HG03280 (cell line): ENCODE measurements around the gene ABTB2.

ENCODE experiments used
- ATAC-seq: cut with Tn5 transposase; IDR thresholded peaks from one replicate; pipeline ENCODE4 v1.9.1; 2021; ENCODE audit warnings: mild to moderate bottlenecking, moderate library complexity; ENCODE audit not compliant: unreplicated experiment

Gene ABTB2

GRCh38 chr11:34317666-34318065 is 40.1 kb downstream of the ABTB2 start:
- no peak for ATAC-seq

DNA sequence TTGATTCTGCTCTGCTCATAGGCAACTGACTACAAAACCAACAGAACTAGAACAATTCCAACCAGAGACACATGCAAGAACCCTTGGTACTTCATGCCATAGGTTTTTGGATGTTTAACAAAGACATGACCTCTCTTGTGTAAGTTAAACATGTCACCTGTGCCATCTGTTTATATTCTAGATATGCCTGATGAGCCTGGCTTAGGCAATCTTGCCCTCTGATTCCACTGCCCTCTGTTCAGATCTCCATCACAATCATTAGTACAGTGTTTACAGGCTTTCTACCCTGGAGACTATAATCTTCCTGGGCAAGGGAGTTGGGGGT is 40.8 kb downstream of the ABTB2 start:
- ATAC-seq, result no peak

DNA sequence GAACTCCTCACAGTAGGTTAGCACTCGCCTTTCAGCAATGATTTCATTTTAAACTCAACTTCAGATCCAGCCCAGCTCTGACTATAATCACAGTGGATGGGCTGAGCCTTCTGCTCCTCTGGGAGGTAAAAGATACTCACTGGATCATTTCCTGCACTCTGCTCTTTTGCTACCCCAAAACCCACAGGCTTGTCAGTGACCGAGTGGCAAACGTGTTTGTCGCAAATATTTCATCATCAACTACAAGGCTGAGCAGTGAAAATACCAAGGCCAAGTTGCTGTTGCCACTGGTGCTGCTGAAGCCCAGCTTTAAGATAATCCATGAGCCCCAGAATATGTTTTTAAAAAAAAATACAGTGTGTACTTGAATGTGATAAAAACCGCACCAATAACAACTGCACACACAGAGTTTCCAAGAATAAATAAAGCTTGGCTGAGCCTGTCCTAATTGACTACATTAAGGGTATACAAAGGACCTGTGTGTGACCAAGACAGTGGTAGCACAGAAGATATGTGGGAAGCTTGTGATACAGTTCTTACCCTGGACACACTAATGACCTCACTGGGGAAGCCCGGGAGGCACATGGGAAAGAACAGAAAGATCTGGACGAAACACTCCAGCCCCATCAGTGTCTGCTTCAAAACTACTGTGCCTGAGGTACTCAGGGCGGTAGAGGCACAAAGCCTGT is 41.3 kb downstream of the ABTB2 start:
- no peak for ATAC-seq

GRCh38 chr11:34315394-34315793 is 42.4 kb downstream of the ABTB2 start:
- ATAC-seq, result no peak

- no peak for ATAC-seq
These were observed 42.9 kb downstream of the ABTB2 start for GRCh38 chr11:34314936-34315335.

DNA sequence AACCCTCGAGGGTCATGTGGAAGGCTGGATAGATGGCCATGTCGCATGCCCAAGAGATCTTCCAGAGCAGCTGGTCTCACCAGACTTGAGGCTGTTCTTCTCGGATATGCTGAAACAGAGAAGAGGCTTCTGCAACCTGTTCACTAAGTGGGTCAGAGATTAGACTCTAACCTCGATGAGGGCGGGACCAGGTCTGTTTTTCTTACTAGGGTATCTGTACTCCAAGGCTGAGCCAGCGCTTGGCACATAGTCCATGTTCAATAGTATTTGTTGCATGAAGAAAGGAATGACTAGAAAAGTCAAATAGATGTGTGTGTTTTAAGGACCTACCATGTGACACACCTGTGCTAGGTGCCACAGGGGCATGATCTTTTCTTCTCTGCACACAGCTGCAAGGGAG is 43.6 kb downstream of the ABTB2 start:
- ATAC-seq, result no peak

DNA sequence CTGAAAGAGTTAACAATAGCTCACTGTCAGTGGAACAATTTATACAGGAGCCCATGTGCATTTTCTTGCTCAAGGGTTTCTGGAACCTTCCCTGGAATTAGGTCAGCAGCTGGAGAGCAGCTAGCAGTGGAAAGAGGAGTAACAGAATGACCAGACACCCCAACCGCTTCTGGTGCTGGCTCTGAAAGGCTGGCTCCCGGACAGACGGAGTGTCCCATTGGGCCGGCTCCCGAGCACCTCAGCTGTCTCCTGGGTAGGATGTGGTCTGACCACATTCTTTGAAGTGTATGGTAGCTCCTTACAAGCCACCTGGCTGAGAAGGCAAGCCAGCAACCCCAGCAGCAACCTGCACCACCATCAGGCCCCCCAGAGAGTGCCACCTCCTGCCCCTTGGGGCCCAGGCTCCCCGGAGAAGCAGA is 44.7 kb downstream of the ABTB2 start:
- ATAC-seq, result peak; percentile 72

- ATAC-seq, result no peak
These were observed 46.7 kb downstream of the ABTB2 start for GRCh38 chr11:34311126-34311525.

DNA sequence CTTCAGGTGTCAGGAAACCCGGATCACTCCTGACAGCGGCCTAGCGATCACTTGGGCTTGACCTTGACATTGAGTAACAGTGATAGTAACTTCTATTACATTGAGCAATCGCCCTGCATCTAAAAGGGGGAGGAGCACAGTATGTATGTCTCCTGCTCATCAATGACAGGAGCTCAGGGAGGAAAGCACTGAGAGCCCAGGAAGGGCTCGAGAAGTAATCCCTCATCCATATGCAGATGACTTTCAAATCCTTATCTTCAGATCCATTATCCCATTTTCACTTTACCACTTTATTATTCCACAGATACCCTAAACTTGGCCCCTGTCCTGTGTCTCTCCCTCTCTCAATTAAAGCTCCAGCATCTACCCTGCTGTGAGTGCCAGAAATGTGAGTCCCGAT is 47.8 kb downstream of the ABTB2 start:
- no peak for ATAC-seq

- no peak for ATAC-seq
These were observed 48.8 kb downstream of the ABTB2 start for GRCh38 chr11:34308913-34309585.

DNA sequence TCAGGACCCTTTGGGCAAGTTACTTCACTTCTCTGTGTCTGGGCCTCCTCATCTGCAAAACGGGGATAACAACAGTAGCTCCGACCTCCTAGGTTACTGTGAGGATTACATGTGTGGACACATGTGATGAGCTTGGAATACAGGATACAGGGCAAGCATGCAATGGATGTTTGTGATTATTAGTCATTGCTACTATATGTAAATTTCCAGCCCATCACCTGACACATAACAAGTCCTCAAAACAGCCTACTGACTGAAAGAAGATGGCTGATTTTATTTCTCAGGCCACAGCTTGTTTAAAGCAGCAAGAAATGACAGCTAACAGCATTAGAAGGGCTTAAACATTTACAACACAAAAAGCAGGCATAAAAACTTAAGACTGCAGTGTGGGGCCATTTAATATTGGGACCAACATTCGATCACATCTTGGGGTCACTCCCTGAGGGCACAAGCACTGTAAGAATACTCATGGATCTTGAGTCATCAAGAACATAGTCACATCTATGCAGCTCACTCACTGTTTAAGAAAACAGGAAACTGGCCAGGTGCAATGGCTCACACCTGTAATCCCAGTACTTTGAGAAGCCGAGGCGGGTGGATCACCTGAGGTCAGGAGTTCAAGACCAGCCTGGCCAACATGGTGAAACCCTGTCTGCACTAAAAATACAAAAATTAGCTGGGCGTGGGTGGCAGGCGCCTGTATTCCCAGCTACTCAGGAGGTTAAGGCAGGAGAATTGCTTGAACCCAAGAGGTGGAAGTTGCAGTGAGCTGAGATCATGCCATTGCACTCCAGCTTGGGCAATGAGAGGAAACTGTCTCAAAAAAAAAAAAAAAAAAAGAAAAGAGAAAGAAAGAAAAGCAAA is 49.5 kb downstream of the ABTB2 start:
- no peak for ATAC-seq

GRCh38 chr11:34305780-34306179 is 52.0 kb downstream of the ABTB2 start:
- no peak for ATAC-seq

DNA sequence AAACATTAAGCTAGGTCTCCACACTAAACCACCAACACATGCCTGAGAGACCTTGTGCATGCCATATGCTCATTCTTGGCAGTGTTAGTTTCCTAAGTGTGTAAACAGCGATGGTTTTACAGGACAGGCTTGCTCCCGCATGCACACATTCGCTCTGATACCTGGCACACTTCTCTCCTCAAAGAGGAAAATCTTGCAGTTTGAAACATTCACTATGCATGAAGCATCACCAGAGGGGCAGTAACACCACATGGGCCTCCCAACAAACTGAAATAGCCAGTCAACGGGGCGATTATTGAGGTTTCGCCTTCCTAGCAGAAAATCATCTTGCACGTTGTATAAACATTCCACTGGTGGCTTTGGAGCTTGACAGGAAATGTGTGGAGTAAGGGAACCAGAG is 52.6 kb downstream of the ABTB2 start:
- ATAC-seq, result no peak

GRCh38 chr11:34303028-34303570 is 54.7 kb downstream of the ABTB2 start:
- ATAC-seq, result no peak

- ATAC-seq, result no peak
These were observed 55.5 kb downstream of the ABTB2 start for GRCh38 chr11:34302046-34302921.

DNA sequence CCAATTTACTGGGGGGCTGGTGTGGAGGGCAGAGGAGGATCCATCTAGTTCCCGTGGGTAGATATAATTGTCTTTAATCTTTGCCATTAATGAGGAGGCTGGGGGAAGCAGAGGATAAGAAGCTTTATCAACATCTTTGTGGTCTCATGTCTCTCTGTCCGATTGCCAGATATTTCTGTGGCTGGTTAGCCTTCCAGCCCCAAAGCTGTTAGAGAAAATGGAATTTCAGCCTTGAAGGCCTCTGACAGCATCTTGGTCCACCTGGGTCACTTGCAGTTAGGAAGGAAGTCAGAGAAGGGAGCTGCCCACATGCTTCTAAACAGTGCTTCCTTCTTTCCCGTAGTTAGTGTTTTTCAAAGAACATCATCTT is 56.9 kb downstream of the ABTB2 start:
- no peak for ATAC-seq

- no peak for ATAC-seq
These were observed 57.5 kb downstream of the ABTB2 start for GRCh38 chr11:34300026-34300925.

DNA sequence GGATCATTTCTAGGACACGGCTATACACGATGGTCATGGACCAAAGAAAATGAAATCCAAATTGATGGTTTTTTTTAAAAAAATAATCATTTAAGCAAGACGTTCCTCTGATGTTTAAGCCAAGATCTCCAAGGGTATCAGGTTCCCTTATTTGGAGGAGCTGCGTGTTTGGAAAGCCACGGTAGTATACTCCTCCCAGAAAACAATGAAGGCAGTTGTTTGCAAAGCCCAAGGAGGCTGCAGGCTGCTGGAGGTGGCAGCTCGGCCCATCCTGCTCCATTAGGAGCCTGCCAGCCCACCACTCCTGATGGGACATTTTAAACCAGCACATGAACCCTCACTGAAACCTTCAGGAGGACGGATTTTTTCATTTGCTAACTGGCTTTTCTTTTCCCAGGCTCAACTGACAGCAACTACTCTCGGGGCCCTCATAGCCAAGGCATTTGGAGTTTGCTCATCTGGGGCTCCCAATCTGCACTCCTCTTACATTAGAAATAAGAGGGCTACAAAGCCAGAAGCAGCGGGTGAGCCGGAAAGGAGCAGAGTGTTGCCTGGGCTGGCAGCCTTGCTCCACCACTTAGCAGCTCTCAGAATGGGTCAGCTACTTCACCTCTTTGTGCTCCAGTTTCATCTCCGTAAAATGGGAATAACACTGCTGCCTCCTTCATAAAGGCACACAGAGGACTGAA is 58.4 kb downstream of the ABTB2 start:
- ATAC-seq, result no peak

DNA sequence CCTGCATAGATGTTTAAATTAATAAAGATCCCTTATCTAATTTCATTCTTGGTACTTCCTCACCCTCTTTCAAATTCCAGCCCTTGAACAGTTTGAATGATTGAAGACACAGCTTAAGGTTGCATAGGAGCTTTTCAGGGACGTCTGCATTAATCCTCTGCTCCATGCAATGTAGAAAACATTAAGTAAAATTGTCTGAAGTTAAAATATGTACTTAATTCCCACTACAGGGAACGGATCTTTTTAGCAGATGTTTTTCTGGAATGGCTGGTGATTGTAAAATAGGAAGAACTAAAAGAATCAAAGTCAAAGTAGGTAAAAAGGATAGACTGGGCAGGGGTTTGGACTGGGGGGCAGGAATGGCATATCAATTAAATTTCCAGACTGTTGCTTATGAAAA is 58.9 kb downstream of the ABTB2 start:
- no peak for ATAC-seq
